Nephron (organoid): Measurements from ENCODE around the gene PAGR1.

ENCODE experiments used
- H3K27ac Mint-ChIP-seq, 3 experiments: 2 replicates each; pipeline ENCODE4 v1.8.0; 2020; ENCODE audit warnings: mixed read lengths in 3 of 3, mild to moderate bottlenecking in 2 of 3, moderate library complexity in 1 of 3
- H3K27me3 Mint-ChIP-seq: 2 replicates; pipeline ENCODE4 v1.8.0; 2021; ENCODE audit warnings: low read depth, mild to moderate bottlenecking, moderate library complexity, mixed read lengths
- H3K36me3 Mint-ChIP-seq: 2 replicates; pipeline ENCODE4 v1.8.0; 2020; ENCODE audit warnings: low read depth, mixed read lengths
- H3K4me1 Mint-ChIP-seq: 2 replicates; pipeline ENCODE4 v1.8.0; 2020; ENCODE audit warnings: mixed read lengths
- H3K4me3 Mint-ChIP-seq, 3 experiments: 2 replicates each; pipeline ENCODE4 v1.8.0; 2020; ENCODE audit warnings: mild to moderate bottlenecking in 3 of 3, mixed read lengths in 3 of 3, moderate library complexity in 2 of 3
- H3K9me3 Mint-ChIP-seq: 2 replicates; pipeline ENCODE4 v1.8.0; 2020; ENCODE audit warnings: mixed read lengths
- TF ChIP-seq, protein P1 (sequence below), 3 experiments: fragments of 200-600 bp; sonication (generic); IDR thresholded peaks; one replicate each; pipeline ENCODE4 v1.5.0; 2021; ENCODE audit warnings: antibody characterized with exemption in 3 of 3; ENCODE audit not compliant: unreplicated experiment in 3 of 3

PAGR1 gene

DNA sequence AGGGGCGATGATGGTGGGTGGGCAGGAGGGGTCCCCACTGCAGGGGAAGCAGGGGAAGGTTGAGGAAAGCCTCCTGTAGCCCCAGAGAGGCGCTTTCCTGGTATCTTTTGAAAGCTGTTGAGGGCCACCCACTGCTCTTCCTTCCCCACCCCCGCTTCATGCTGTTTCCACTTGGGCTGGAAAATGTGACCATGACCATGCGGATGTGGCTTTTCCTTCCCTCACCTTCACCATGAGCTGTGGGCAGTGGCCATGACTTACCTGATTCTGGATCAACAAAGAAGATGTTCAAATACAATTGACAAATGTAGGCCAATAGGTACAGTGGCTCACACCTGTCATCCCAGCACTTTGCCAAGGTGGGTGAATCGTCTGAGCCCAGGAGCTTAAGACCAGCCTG, 18.1 kb downstream of the PAGR1 start:
- Mint-ChIP-seq H3K4me1 (no peaks in the 10 kb centered on the region), H3K27ac (no peak overlapping the region), H3K9me3 (no peaks in the 10 kb centered on the region), H3K4me3 (no peak overlapping the region), H3K27me3 (no peaks in the 10 kb centered on the region), H3K36me3 (no peaks in the 10 kb centered on the region)
- TF ChIP-seq, protein P1, sequence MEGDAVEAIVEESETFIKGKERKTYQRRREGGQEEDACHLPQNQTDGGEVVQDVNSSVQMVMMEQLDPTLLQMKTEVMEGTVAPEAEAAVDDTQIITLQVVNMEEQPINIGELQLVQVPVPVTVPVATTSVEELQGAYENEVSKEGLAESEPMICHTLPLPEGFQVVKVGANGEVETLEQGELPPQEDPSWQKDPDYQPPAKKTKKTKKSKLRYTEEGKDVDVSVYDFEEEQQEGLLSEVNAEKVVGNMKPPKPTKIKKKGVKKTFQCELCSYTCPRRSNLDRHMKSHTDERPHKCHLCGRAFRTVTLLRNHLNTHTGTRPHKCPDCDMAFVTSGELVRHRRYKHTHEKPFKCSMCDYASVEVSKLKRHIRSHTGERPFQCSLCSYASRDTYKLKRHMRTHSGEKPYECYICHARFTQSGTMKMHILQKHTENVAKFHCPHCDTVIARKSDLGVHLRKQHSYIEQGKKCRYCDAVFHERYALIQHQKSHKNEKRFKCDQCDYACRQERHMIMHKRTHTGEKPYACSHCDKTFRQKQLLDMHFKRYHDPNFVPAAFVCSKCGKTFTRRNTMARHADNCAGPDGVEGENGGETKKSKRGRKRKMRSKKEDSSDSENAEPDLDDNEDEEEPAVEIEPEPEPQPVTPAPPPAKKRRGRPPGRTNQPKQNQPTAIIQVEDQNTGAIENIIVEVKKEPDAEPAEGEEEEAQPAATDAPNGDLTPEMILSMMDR (IDR thresholded peaks at IDR 0.05; ENCODE audit: unreplicated experiment in 3 of 3), result no peak

DNA sequence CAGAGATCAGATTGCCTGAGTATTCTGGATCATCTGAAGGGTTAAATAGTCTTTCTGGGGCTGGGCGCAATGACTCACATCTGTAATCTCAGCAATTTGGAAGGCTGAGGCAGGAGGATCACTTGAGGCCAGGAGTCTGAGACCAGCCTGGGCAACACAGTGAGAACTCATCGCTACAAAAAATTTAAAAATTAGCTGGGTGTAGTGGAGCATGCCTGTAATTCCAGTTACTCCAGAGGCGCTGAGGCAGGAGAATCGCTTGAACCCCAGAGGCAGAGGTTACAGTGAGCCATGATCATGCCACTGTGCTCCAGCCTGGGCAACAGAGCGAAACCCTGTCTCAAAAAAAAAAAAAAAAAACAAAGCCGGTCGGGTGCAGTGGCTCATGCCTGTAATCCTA, 20.0 kb downstream of the PAGR1 start:
- no peaks in the 10 kb centered on the region for H3K36me3 Mint-ChIP-seq
- H3K9me3 Mint-ChIP-seq, result no peaks in the 10 kb centered on the region
- TF ChIP-seq, protein P1 (IDR thresholded peaks at IDR 0.05; ENCODE audit: unreplicated experiment in 3 of 3), result no peak
- H3K4me1 Mint-ChIP-seq, result no peaks in the 10 kb centered on the region
- peaks cover 4% of the 10 kb centered on the region for H3K27me3 Mint-ChIP-seq
- H3K27ac Mint-ChIP-seq, result no peak overlapping the region
- no peak overlapping the region for H3K4me3 Mint-ChIP-seq

DNA sequence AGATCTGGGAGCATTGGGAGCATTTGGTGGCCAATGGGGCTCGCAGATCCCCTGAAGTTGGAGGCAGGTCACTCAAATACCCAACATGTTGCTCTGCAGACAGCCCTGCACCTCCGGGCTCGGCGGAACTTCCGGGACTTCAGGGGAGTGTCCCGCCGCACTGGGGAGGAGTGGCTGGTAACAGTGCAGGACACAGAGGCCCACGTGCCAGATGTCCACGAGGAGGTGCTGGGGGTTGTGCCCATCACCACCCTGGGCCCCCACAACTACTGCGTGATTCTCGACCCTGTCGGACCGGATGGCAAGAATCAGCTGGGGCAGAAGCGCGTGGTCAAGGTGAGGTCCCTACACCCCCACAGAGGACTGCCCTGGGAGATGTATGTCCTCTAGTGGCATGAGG, 20.7 kb downstream of the PAGR1 start:
- Mint-ChIP-seq H3K4me1 (no peaks in the 10 kb centered on the region), H3K36me3 (no peaks in the 10 kb centered on the region), H3K9me3 (no peaks in the 10 kb centered on the region), H3K27ac (no peak overlapping the region), H3K27me3 (peaks cover 4% of the 10 kb centered on the region), H3K4me3 (no peak overlapping the region)
- TF ChIP-seq, protein P1 (IDR thresholded peaks at IDR 0.05; ENCODE audit: unreplicated experiment in 3 of 3), result no peak

DNA sequence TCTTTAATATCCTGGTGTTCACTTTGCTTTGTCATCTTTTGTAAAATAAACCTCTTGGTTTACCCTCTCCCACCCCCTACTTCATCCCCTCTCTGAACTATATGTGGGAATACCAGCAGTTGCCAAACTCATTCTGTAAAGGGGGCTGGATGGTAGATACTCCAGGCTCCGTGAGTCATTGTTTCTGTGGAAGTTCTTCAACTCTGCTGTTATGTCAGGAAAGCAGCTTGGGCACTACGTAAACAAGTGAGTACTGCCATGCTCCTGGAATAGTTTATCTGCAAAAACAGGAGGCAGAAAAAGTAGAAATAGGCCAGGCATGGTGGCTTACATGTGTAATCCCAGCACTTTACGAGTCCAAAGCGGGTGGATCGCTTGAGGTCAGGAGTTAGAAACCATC, 21.9 kb downstream of the PAGR1 start:
- TF ChIP-seq, protein P1 (IDR thresholded peaks at IDR 0.05; ENCODE audit: unreplicated experiment in 3 of 3), result no peak
- no peaks in the 10 kb centered on the region for H3K36me3 Mint-ChIP-seq
- H3K4me1 Mint-ChIP-seq, result no peaks in the 10 kb centered on the region
- no peak overlapping the region for H3K4me3 Mint-ChIP-seq
- H3K27ac Mint-ChIP-seq, result no peak overlapping the region
- H3K27me3 Mint-ChIP-seq, result peaks cover 4% of the 10 kb centered on the region
- H3K9me3 Mint-ChIP-seq, result no peaks in the 10 kb centered on the region

DNA sequence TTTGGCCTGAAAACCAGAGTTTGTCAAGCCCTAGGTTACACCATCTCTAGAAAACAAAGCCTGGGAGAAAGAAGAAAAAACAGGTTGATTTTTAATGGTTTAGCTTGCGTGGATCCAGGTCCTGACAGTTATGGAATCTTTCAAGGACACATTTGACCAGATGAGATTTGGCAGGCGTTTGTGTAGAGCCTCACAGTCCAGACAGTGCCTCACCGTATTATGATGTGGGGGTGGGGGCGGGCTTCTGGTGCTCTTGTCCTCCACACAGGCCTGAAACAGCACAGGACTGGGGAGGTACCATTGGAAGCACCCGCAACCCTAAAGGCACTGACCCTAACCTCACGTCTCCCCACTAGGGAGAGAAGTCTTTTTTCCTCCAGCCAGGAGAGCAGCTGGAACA, 23.9 kb downstream of the PAGR1 start:
- Mint-ChIP-seq H3K36me3 (no peaks in the 10 kb centered on the region), H3K27me3 (peaks cover 4% of the 10 kb centered on the region), H3K9me3 (no peaks in the 10 kb centered on the region), H3K4me3 (no peak overlapping the region), H3K4me1 (no peaks in the 10 kb centered on the region), H3K27ac (no peak overlapping the region)
- TF ChIP-seq, protein P1 (IDR thresholded peaks at IDR 0.05; ENCODE audit: unreplicated experiment in 3 of 3), result no peak

DNA sequence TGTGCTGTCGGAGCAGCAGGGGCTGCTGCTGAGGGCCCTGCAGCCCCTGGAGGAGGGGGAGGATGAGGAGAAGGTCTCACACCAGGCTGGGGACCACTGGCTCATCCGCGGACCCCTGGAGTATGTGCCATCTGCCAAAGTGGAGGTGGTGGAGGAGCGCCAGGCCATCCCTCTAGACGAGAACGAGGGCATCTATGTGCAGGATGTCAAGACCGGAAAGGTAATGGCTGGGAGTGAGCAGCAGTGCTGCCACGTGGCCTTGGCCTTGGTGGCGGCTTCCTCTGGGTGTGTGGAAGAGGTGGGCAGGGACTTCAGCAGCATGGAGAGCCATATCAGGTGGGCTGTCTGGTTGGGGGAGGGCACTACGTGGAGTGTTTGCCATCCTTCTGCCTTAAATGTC, 24.3 kb downstream of the PAGR1 start:
- Mint-ChIP-seq H3K4me1 (no peaks in the 10 kb centered on the region), H3K4me3 (no peak overlapping the region), H3K27me3 (peaks cover 4% of the 10 kb centered on the region), H3K9me3 (no peaks in the 10 kb centered on the region), H3K36me3 (no peaks in the 10 kb centered on the region), H3K27ac (no peak overlapping the region)
- TF ChIP-seq, protein P1 (IDR thresholded peaks at IDR 0.05; ENCODE audit: unreplicated experiment in 3 of 3), result no peak
